NCI-H2227 treated with DMSO at 0.1 percent for 48 hours (cell line): ENCODE measurements around the gene SYNGAP1.
A peak's percentile ranks its signal among the peaks of the same experiment; 100 is the strongest.

Experiments
- DNase-seq: peaks from one replicate; lab custom pipeline; 2025; lab: John Stamatoyannopoulos, UW

The SYNGAP1 gene

GRCh38 chr6:33421344-33421643 is 1.4 kb downstream of the SYNGAP1 start:
- no peak for DNase-seq

GRCh38 chr6:33423777-33424176 is 3.9 kb downstream of the SYNGAP1 start:
- no peak for DNase-seq

- no peak for DNase-seq
These were observed 5.2 kb downstream of the SYNGAP1 start for GRCh38 chr6:33424855-33425667.

GRCh38 chr6:33425668-33426577 is 6.1 kb downstream of the SYNGAP1 start:
- peak; percentile 77 for DNase-seq

GRCh38 chr6:33426590-33427511 is 7.0 kb downstream of the SYNGAP1 start:
- no peak for DNase-seq

- DNase-seq = no peak
These were observed 7.8 kb downstream of the SYNGAP1 start for GRCh38 chr6:33427585-33428223.

- DNase-seq = no peak
These were observed 8.5 kb downstream of the SYNGAP1 start for GRCh38 chr6:33428224-33428965.

GRCh38 chr6:33428966-33429749 is 9.3 kb downstream of the SYNGAP1 start:
- no peak for DNase-seq

GRCh38 chr6:33429750-33430052 is 9.8 kb downstream of the SYNGAP1 start:
- DNase-seq = no peak

- no peak for DNase-seq
These were observed 10.5 kb downstream of the SYNGAP1 start for GRCh38 chr6:33430334-33430733.

- peak; percentile 85 for DNase-seq
These were observed 11.4 kb downstream of the SYNGAP1 start for GRCh38 chr6:33430991-33431879.

GRCh38 chr6:33431880-33432541 is 12.1 kb downstream of the SYNGAP1 start:
- DNase-seq = no peak

GRCh38 chr6:33432546-33432945 is 12.7 kb downstream of the SYNGAP1 start:
- no peak for DNase-seq

- no peak for DNase-seq
These were observed 13.2 kb downstream of the SYNGAP1 start for GRCh38 chr6:33433001-33433543.

GRCh38 chr6:33433544-33434191 is 13.8 kb downstream of the SYNGAP1 start:
- DNase-seq = peak; percentile 28

GRCh38 chr6:33434961-33435360 is 15.1 kb downstream of the SYNGAP1 start:
- DNase-seq = no peak

GRCh38 chr6:33437666-33438065 is 17.8 kb downstream of the SYNGAP1 start:
- no peak for DNase-seq
